Upper lobe of left lung (tissue), 6 donors: ENCODE data around the gene CDH12. TPM values are rescaled to one million over a fixed set of nuclear protein-coding genes. Genes with fewer than 3 reads are reported as not detected.
"Not testable (repeated sequence)": the region's sequence is repeated elsewhere in the genome, so short reads cannot be mapped to it uniquely, and the experiment has no call there.

ENCODE experiments used
- ATAC-seq, 2 donors: fragments of 200-7000 bp; cut with Tn5 transposase; one replicate each; pipeline ENCODE4 v1.9.1; 2022; ENCODE audit warnings: mild to moderate bottlenecking in 2 of 2, moderate library complexity in 2 of 2; ENCODE audit not compliant: low FRiP score in 2 of 2
- DNase-seq, 2 donors: peaks; one replicate each; pipeline ENCODE4 v3.0.0-alpha.2; 2019 to 2020
- H3K27ac ChIP-seq, 4 donors: fragments of 200-600 bp; sonication (generic); one replicate each; pipeline ENCODE4 v1.5.1; 2016 to 2019
- H3K27me3 ChIP-seq, 4 donors: fragments of 200-600 bp; sonication (generic); one replicate each; pipeline ENCODE4 v1.5.1; 2017 to 2019
- H3K36me3 ChIP-seq, 4 donors: fragments of 200-600 bp; sonication (generic); one replicate each; pipeline ENCODE4 v1.5.1; 2016 to 2019
- H3K4me1 ChIP-seq, 4 donors: fragments of 200-600 bp; sonication (generic); one replicate each; pipeline ENCODE4 v1.5.1; 2018 to 2019
- H3K4me3 ChIP-seq, 4 donors: fragments of 200-600 bp; sonication (generic); one replicate each; pipeline ENCODE4 v1.5.1; 2017 to 2019; ENCODE audit warnings: mild to moderate bottlenecking in 2 of 4, moderate library complexity in 1 of 4
- H3K9me3 ChIP-seq, 4 donors: fragments of 200-600 bp; sonication (generic); one replicate each; pipeline ENCODE4 v1.5.1; 2018 to 2019
- CTCF ChIP-seq, 6 experiments: fragments of 450-650 bp in 4 of 6; fragments of 200-600 bp in 2 of 6; sonication (generic) in 2 of 6; IDR thresholded peaks; one replicate each; pipeline ENCODE4 v1.5.1; 2016 to 2019; ENCODE audit warnings: antibody characterized with exemption in 6 of 6
- EP300 ChIP-seq, 4 donors: sonication (generic); formaldehyde crosslinking; IDR thresholded peaks; one replicate each; pipeline ENCODE4 v1.5.1; 2017; ENCODE audit warnings: antibody characterized with exemption in 4 of 4, control low read depth in 2 of 4
- POLR2A ChIP-seq, 4 donors: fragments of 450-650 bp; IDR thresholded peaks; one replicate each; pipeline ENCODE4 v1.5.1; 2016 to 2017; ENCODE audit warnings: antibody characterized with exemption in 4 of 4, mild to moderate bottlenecking in 2 of 4
- POLR2AphosphoS5 ChIP-seq, 2 donors: sonication (generic); formaldehyde crosslinking; IDR thresholded peaks; one replicate each; pipeline ENCODE4 v1.5.1; 2017; ENCODE audit warnings: antibody characterized with exemption in 2 of 2
- WGBS, 2 donors: methylation state at CpG; one replicate each; pipeline ENCODE4 v1.1.5; 2017 to 2018; 5-methylcytosine and 5-hydroxymethylcytosine counted together
- total RNA-seq, 6 donors: library from RNA; depleted of rRNA in 4 of 6; stranded (reverse); fragments of >200 nt in 4 of 6; gene quantifications; one replicate each; pipeline versions ENCODE4 v1.1.0 to v1.2.1, GENCODE V29; 2016 to 2021
- donor health status: DM: no; HTN: no; CAD: no; lungs with moderate emphysema.
- donor health status: DM: no; HTN: yes; CAD: no; lungs with severe emphysema.

Gene CDH12
- total RNA-seq, 6 donors from 2014 or later, result 0.10 to 0.49 TPM; not detected in 4

GRCh38 chr5:22344000-22344399, 509.1 kb downstream of the CDH12 start:
- 49 to 57% methylated on average over 2 of the region's 2 CpGs for WGBS, 2 donors

GRCh38 chr5:22341406-22341805, 511.7 kb downstream of the CDH12 start:
- no peak for TF ChIP-seq POLR2A (IDR thresholded peaks at IDR 0.05)
- no peak for TF ChIP-seq CTCF (IDR thresholded peaks at IDR 0.05)
- TF ChIP-seq POLR2AphosphoS5 (IDR thresholded peaks at IDR 0.05), result no peak
- TF ChIP-seq EP300 (IDR thresholded peaks at IDR 0.05), result no peak
- no peak for ATAC-seq
- no peak for DNase-seq
- 86 to 93% methylated on average over 2 of the region's 2 CpGs for WGBS, 2 donors
- Histone ChIP-seq H3K4me1 (no peaks in the 10 kb centered on the region), H3K9me3 (peaks cover 0 to 8% (median 0%) of the 10 kb centered on the region in 4 donors), H3K27ac (no peak overlapping the region), H3K4me3 (no peak overlapping the region), H3K27me3 (no peaks in the 10 kb centered on the region), H3K36me3 (no peaks in the 10 kb centered on the region)

More at GRCh38 chr5:22344000-22344399, 509.1 kb downstream of the CDH12 start:
- no peaks in the 10 kb centered on the region for H3K27me3 ChIP-seq
- H3K36me3 ChIP-seq, result no peaks in the 10 kb centered on the region
- no peak for TF ChIP-seq POLR2A (IDR thresholded peaks at IDR 0.05)
- no peak for TF ChIP-seq CTCF (IDR thresholded peaks at IDR 0.05)
- TF ChIP-seq EP300 (IDR thresholded peaks at IDR 0.05), result no peak
- TF ChIP-seq POLR2AphosphoS5 (IDR thresholded peaks at IDR 0.05), result no peak
- ATAC-seq (no peak), DNase-seq (no peak)
- H3K4me3 ChIP-seq, result no peak overlapping the region
- no peaks in the 10 kb centered on the region for H3K4me1 ChIP-seq
- no peak overlapping the region for H3K27ac ChIP-seq
- H3K9me3 ChIP-seq, result no peaks in the 10 kb centered on the region

- H3K4me3 ChIP-seq, H3K27me3 ChIP-seq, ATAC-seq, H3K27ac ChIP-seq, H3K4me1 ChIP-seq, DNase-seq, H3K36me3 ChIP-seq: not testable (repeated sequence)
- H3K9me3 ChIP-seq, result peaks cover 0 to 10% (median 0%) of the 10 kb centered on the region in 4 donors
- WGBS, 2 donors, result 82 to 86% methylated on average over 3 of the region's 3 CpGs
Measured at GRCh38 chr5:22332949-22333348, 520.2 kb downstream of the CDH12 start.

- no peak for TF ChIP-seq POLR2AphosphoS5 (IDR thresholded peaks at IDR 0.05)
- no peak for TF ChIP-seq CTCF (IDR thresholded peaks at IDR 0.05)
- no peak for TF ChIP-seq POLR2A (IDR thresholded peaks at IDR 0.05)
- no peak for TF ChIP-seq EP300 (IDR thresholded peaks at IDR 0.05)
- Histone ChIP-seq H3K4me3 (no peak overlapping the region), H3K9me3 (no peaks in the 10 kb centered on the region), H3K27me3 (no peaks in the 10 kb centered on the region), H3K36me3 (no peaks in the 10 kb centered on the region), H3K4me1 (no peaks in the 10 kb centered on the region), H3K27ac (no peak overlapping the region)
- DNase-seq (no peak), ATAC-seq (no peak)
- WGBS, 2 donors, result 82 to 100% methylated on average over 1 of the region's 1 CpG
Measured at GRCh38 chr5:22329683-22330082, 523.5 kb downstream of the CDH12 start.

GRCh38 chr5:22319798-22320197, 533.3 kb downstream of the CDH12 start:
- ATAC-seq (no peak), DNase-seq (no peak)
- TF ChIP-seq EP300 (IDR thresholded peaks at IDR 0.05) (no peak), CTCF (IDR thresholded peaks at IDR 0.05) (no peak), POLR2A (IDR thresholded peaks at IDR 0.05) (no peak)
- Histone ChIP-seq H3K27ac (no peak overlapping the region), H3K27me3 (no peaks in the 10 kb centered on the region), H3K4me3 (no peak overlapping the region), H3K4me1 (no peaks in the 10 kb centered on the region), H3K9me3 (no peaks in the 10 kb centered on the region), H3K36me3 (no peaks in the 10 kb centered on the region)
- WGBS, 2 donors, result 27 to 35% methylated on average over 1 of the region's 1 CpG
